Left lung (tissue), 10 donors: ENCODE measurements around the gene FANCL. TPM values are rescaled to one million over a fixed set of nuclear protein-coding genes. Genes with fewer than 3 reads are reported as not detected.
A peak's percentile ranks its signal among the peaks of the same experiment; 100 is the strongest.
"Not testable (repeated sequence)": the region's sequence is repeated elsewhere in the genome, so short reads cannot be mapped to it uniquely, and the experiment has no call there.

Experiments used
- ATAC-seq: fragments of 200-7000 bp; cut with Tn5 transposase; one replicate; pipeline ENCODE4 v1.9.1; 2020; ENCODE audit warnings: moderate library complexity
- DNase-seq, 4 donors: peaks; one replicate each; pipeline ENCODE4 v3.0.0-alpha.2; 2013 to 2020
- H3K27ac ChIP-seq, 2 donors: fragments of 200-600 bp; sonication (generic) in 1 of 2; one replicate each; pipeline versions ENCODE4 v1.5.0 to v1.8.0; 2020 to 2021
- H3K27me3 ChIP-seq, 2 donors: fragments of 200-600 bp; sonication (generic) in 1 of 2; one replicate each; pipeline versions ENCODE4 v1.5.0 to v1.8.0; 2020 to 2021
- H3K36me3 ChIP-seq, 2 donors: fragments of 200-600 bp; sonication (generic) in 1 of 2; one replicate each; pipeline versions ENCODE4 v1.5.0 to v1.8.0; 2020 to 2021
- H3K4me1 ChIP-seq, 2 donors: fragments of 200-600 bp; one replicate each; pipeline ENCODE4 v1.8.0; 2021
- H3K4me3 ChIP-seq, 2 donors: fragments of 200-600 bp; sonication (generic) in 1 of 2; one replicate each; pipeline versions ENCODE4 v1.5.0 to v1.8.0; 2020 to 2021; ENCODE audit warnings: mild to moderate bottlenecking in 1 of 2
- H3K9me3 ChIP-seq, 2 donors: fragments of 200-600 bp; sonication (generic) in 1 of 2; one replicate each; pipeline versions ENCODE4 v1.5.0 to v1.8.0; 2020 to 2021
- CTCF ChIP-seq, 2 donors: fragments of 200-600 bp; sonication (generic) in 1 of 2; IDR thresholded peaks; one replicate each; pipeline versions ENCODE4 v1.5.0 to v1.8.0; 2021; ENCODE audit warnings: antibody characterized with exemption in 2 of 2
- intact Hi-C, 2 donors: fragments of 100-400 bp; cut with DNase I; formaldehyde crosslinking; loops; one replicate each; pipeline versions ENCODE4 v1.11.2 to v1.14.2; 2022
- polyA plus RNA-seq, 6 donors: library from polyadenylated mRNA; unstranded; fragments of 120-200 nt; gene quantifications; one replicate each; pipeline ENCODE4 v1.2.1, GENCODE V29; 2013; ENCODE audit not compliant: insufficient read length in 6 of 6
- total RNA-seq, 2 donors: library from RNA; stranded (reverse); fragmentation: NEBNext Ultra II Directional; extraction: Animal tissue kit (Norgen Biotek cat#: 25700); gene quantifications; one replicate each; pipeline ENCODE4 v1.2.1, GENCODE V29; 2021
- donor health status: DM: no; HTN: yes; CAD: no.
- donor health status: DM: no; HTN: no; CAD: no.

Gene FANCL
- total and polyA plus RNA-seq, 8 donors: 18.0 to 111 (median 93.9) TPM

DNA sequence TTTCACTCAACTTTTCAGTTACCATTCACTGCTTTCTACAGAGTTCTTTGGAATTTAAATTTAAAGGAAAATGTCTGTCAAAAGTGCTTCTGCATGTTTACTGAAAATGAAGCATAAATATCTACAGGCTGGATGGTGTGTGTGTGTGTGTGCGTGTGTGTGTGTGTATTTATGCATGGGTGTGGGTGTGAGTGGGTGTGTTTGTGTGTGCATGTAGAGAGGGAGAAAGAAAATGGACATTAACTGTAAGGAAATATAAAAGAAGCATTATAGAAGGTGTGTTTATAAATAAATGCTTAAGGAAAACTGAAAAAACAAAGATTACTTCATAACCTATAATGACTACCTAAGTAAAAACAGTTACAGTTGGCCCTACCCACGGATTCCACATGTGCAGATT is 43.2 kb downstream of the FANCL start:
- H3K4me1 ChIP-seq: no peaks in the 10 kb centered on the region
- H3K27ac ChIP-seq: no peak overlapping the region
- no peak for TF ChIP-seq CTCF (IDR thresholded peaks at IDR 0.05)
- H3K9me3 ChIP-seq: no peaks in the 10 kb centered on the region
- no peaks in the 10 kb centered on the region for H3K27me3 ChIP-seq
- intact Hi-C loops: no loop called here
- no peak for DNase-seq
- no peaks in the 10 kb centered on the region for H3K36me3 ChIP-seq
- no peak for ATAC-seq
- H3K4me3 ChIP-seq: no peak overlapping the region

DNA sequence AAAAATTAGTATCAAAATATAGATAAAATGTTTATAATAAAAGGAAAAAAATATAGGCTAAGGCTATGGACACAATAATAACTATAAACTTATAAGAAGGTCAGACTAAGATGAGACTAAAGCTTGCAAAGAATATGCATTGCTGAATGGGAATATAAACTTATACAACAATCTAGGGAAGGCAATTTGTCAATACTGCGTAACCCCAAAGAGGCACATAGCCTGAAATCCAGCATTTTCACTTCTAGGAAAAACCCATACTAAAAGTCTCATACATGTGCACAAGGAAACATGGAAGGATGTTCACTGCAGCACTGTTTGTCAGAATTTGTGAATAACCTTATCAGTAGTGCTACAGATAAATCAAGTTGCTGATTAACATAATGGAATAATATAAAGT is 45.5 kb downstream of the FANCL start:
- Histone ChIP-seq H3K4me3 (no peak overlapping the region), H3K9me3 (no peaks in the 10 kb centered on the region), H3K27ac (no peak overlapping the region), H3K4me1 (no peaks in the 10 kb centered on the region), H3K36me3 (no peaks in the 10 kb centered on the region), H3K27me3 (no peaks in the 10 kb centered on the region)
- DNase-seq: peak in 2 of 4 donors; percentile 22 to 63
- no peak for TF ChIP-seq CTCF (IDR thresholded peaks at IDR 0.05)
- no peak for ATAC-seq
- intact Hi-C loops: no loop called here

DNA sequence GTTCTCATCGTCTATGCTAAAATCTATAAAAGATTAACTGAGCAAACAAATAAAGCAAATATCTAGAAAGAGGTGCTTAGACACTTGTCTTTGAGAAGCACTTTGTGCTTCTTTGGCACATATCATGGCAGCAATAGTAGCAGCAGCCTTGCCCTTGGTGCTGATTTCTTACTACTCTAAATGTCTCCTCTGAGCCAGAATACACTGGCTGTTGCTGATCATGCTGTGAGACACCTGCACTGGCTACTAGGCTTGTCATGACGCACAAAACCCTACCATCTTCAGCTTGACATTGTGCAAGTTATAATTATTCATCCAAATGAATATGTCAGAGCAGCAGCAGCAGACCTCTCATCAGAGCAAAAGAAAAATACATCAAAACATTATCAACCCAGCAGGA is 46.7 kb downstream of the FANCL start:
- ATAC-seq: peak; percentile 63
- Histone ChIP-seq H3K36me3 (no peaks in the 10 kb centered on the region), H3K4me3 (no peak overlapping the region), H3K27ac (no peak overlapping the region), H3K9me3 (no peaks in the 10 kb centered on the region), H3K27me3 (no peaks in the 10 kb centered on the region), H3K4me1 (no peaks in the 10 kb centered on the region)
- DNase-seq: no peak
- intact Hi-C loops: no loop called here
- TF ChIP-seq CTCF (IDR thresholded peaks at IDR 0.05): no peak

DNA sequence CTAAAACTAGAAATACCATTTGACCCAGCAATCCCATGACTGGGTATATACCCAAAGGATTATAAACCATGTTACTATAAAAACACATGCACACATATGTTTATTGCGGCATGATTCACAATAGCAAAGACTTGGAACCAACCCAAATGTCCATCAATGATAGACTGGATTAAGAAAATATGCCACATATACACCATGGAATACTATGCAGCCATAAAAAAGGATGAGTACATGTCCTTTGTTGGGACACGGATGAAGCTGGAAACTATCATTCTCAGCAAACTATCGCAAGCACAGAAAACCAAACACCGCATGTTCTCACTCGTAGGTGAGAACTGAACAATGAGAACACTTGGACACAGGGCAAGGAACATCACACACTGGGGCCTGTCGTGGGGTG is 54.1 kb downstream of the FANCL start:
- ATAC-seq, DNase-seq, H3K4me3 ChIP-seq, intact Hi-C loops, H3K9me3 ChIP-seq, H3K36me3 ChIP-seq, H3K27me3 ChIP-seq, H3K4me1 ChIP-seq, H3K27ac ChIP-seq: not testable (repeated sequence)

- no peak overlapping the region for H3K27ac ChIP-seq
- ATAC-seq (no peak), DNase-seq (no peak)
- no peaks in the 10 kb centered on the region for H3K9me3 ChIP-seq
- TF ChIP-seq CTCF (IDR thresholded peaks at IDR 0.05): no peak
- peaks cover 0 to 9% of the 10 kb centered on the region in 2 donors for H3K36me3 ChIP-seq
- no peaks in the 10 kb centered on the region for H3K27me3 ChIP-seq
- intact Hi-C loops: no loop called here
- no peak overlapping the region for H3K4me3 ChIP-seq
- H3K4me1 ChIP-seq: no peaks in the 10 kb centered on the region
Observed at GRCh38 chr2:58186501-58186900, 54.6 kb downstream of the FANCL start.

DNA sequence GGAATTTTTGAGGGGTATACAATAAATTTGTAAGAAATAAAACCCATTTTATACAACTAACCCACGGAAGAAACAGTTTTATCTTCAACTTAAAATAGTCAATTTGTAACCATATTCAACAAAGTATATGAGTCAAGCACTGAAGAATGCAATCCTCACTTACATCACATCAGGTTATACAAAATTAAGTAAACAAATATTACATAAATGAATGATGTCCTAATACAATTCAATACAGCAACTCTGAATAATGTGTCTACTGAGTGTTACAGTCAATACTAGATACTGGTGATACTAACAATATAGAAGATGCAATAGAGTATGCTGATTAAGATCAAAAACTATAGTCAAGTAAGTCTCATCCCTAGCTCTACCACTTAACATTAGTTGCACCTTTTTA is 58.6 kb downstream of the FANCL start:
- intact Hi-C loops: no loop called here
- no peak for TF ChIP-seq CTCF (IDR thresholded peaks at IDR 0.05)
- no peak for DNase-seq
- H3K36me3 ChIP-seq: no peaks in the 10 kb centered on the region
- H3K27ac ChIP-seq: no peak overlapping the region
- no peak overlapping the region for H3K4me3 ChIP-seq
- H3K27me3 ChIP-seq: no peaks in the 10 kb centered on the region
- no peaks in the 10 kb centered on the region for H3K9me3 ChIP-seq
- no peaks in the 10 kb centered on the region for H3K4me1 ChIP-seq
- ATAC-seq: no peak
